Lower leg skin (tissue), 4 donors: ENCODE data around the gene GPR141. TPM values are rescaled to one million over a fixed set of nuclear protein-coding genes. Genes with fewer than 3 reads are reported as not detected.

Source experiments
- DNase-seq, 2 donors: peaks; one replicate each; pipeline ENCODE4 v3.0.0-alpha.2; 2019; ENCODE audit warnings: low spot score in 2 of 2
- H3K4me3 ChIP-seq: fragments of 200-600 bp; sonication (generic); 2 replicates; pipeline ENCODE4 v1.5.1; 2017; ENCODE audit warnings: mild to moderate bottlenecking, low read depth; ENCODE audit not compliant: poor library complexity, severe bottlenecking
- CTCF ChIP-seq, 3 donors: fragments of 450-650 bp; IDR thresholded peaks; one replicate each; pipeline ENCODE4 v1.5.1; 2016; ENCODE audit warnings: antibody characterized with exemption in 3 of 3, mild to moderate bottlenecking in 3 of 3, moderate library complexity in 2 of 3
- POLR2A ChIP-seq, 2 donors: fragments of 450-650 bp; IDR thresholded peaks; one replicate each; pipeline ENCODE4 v1.6.1; 2016 to 2017; ENCODE audit warnings: antibody characterized with exemption in 2 of 2, mild to moderate bottlenecking in 1 of 2, moderate library complexity in 1 of 2
- WGBS, 2 donors: methylation state at CpG; one replicate each; pipeline ENCODE4 v1.1.5; 2018; 5-methylcytosine and 5-hydroxymethylcytosine counted together
- intact Hi-C: fragments of 100-400 bp; cut with DNase I; formaldehyde crosslinking; loops from one replicate; pipeline ENCODE4 v1.15.0; 2023; ENCODE audit warnings: low total_unique reads
- total RNA-seq, 4 donors: library from RNA; depleted of rRNA; stranded (reverse); fragments of >200 nt; gene quantifications; one replicate each; pipeline ENCODE4 v1.1.0, GENCODE V29; 2016

Gene GPR141
- total RNA-seq, 4 donors from 2014 or later: 0.39 to 1.6 (median 0.49) TPM; not detected in 1

- WGBS, 2 donors: 72 to 79% methylated on average over 4 of the region's 4 CpGs
- DNase-seq: no peak
- intact Hi-C loops: no loop called here
Measured at GRCh38 chr7:37686556-37687345, 3.2 kb downstream of the GPR141 start.

GRCh38 chr7:37690206-37690605 is 6.6 kb downstream of the GPR141 start:
- DNase-seq: no peak
- no peak overlapping the region for H3K4me3 ChIP-seq
- intact Hi-C loops: no loop called here

More at GRCh38 chr7:37686556-37687345, 3.2 kb downstream of the GPR141 start:
- TF ChIP-seq CTCF (IDR thresholded peaks at IDR 0.05) (no peak), POLR2A (IDR thresholded peaks at IDR 0.05) (no peak)
- H3K4me3 ChIP-seq: no peak overlapping the region

GRCh38 chr7:37694208-37695094 is 10.9 kb downstream of the GPR141 start:
- no peak overlapping the region for H3K4me3 ChIP-seq
- DNase-seq: peak in 1 of 2 donors; percentile 69
- TF ChIP-seq POLR2A (IDR thresholded peaks at IDR 0.05) (no peak), CTCF (IDR thresholded peaks at IDR 0.05) (no peak)
- WGBS, 2 donors: 41 to 52% methylated on average over 4 of the region's 4 CpGs
- intact Hi-C loops: no loop called here

More at GRCh38 chr7:37690206-37690605, 6.6 kb downstream of the GPR141 start:
- 85% methylated on average over 11 of the region's 11 CpGs for WGBS, 2 donors
- no peak for TF ChIP-seq CTCF (IDR thresholded peaks at IDR 0.05)
- TF ChIP-seq POLR2A (IDR thresholded peaks at IDR 0.05): no peak

- no peak overlapping the region for H3K4me3 ChIP-seq
- 71 to 75% methylated on average over 4 of the region's 4 CpGs for WGBS, 2 donors
- TF ChIP-seq CTCF (IDR thresholded peaks at IDR 0.05): no peak
- TF ChIP-seq POLR2A (IDR thresholded peaks at IDR 0.05): no peak
- intact Hi-C loops: no loop called here
- no peak for DNase-seq
Measured at GRCh38 chr7:37698276-37698675, 14.7 kb downstream of the GPR141 start.

- no peak for DNase-seq
- intact Hi-C loops: no loop called here
- H3K4me3 ChIP-seq: no peak overlapping the region
- TF ChIP-seq POLR2A (IDR thresholded peaks at IDR 0.05): no peak
- TF ChIP-seq CTCF (IDR thresholded peaks at IDR 0.05): no peak
- WGBS, 2 donors: 74 to 77% methylated on average over 2 of the region's 2 CpGs
Measured at GRCh38 chr7:37698782-37699181, 15.2 kb downstream of the GPR141 start.
